Panc1 (cell line): ENCODE data around the gene VWA8. TPM values are rescaled to one million over a fixed set of nuclear protein-coding genes. Genes with fewer than 3 reads are reported as not detected.

Source experiments
- ATAC-seq: fragments of 200-7000 bp; cut with Tn5 transposase; 2 replicates; pipeline ENCODE4 v1.9.1; 2020; ENCODE audit warnings: mild to moderate bottlenecking, moderate library complexity
- BruUV-seq: library from RNA; stranded (reverse); fragments of 400-500 nt; replicated peaks from 2 replicates; lab custom pipeline; 2021; lab: Mats Ljungman, UMichigan
- CTCF ChIA-PET: fragments of 300-600 bp; sonication (Branson Sonifier 250); formaldehyde crosslinking; loops from one replicate; lab custom pipeline; 2022; ENCODE audit warnings: antibody characterized with exemption; lab: Charles Lee
- POLR2A ChIA-PET: fragments of 300-600 bp; sonication (Branson Sonifier 250); formaldehyde crosslinking; loops from one replicate; lab custom pipeline; 2022; ENCODE audit warnings: antibody characterized with exemption; lab: Charles Lee
- DNase-seq: peaks from one replicate; pipeline ENCODE4 v3.0.0-alpha.2; 2010; ENCODE audit warnings: low read depth, low spot score
- H3K27ac ChIP-seq: 2 replicates; pipeline ENCODE4 v1.5.1; 2011; ENCODE audit warnings: mild to moderate bottlenecking, low read length, inconsistent platforms
- H3K27me3 ChIP-seq: fragments of 200-500 bp; sonication (Bioruptor generic); 2 replicates; pipeline ENCODE4 v1.6.0; 2014; ENCODE audit warnings: low read length, inconsistent platforms; ENCODE audit not compliant: control insufficient read depth, insufficient read depth
- H3K36me3 ChIP-seq: fragments of 200-500 bp; sonication (Bioruptor generic); 2 replicates; pipeline ENCODE4 v1.5.1; 2014; ENCODE audit warnings: inconsistent platforms, mild to moderate bottlenecking, low read length, moderate library complexity; ENCODE audit not compliant: control insufficient read depth, insufficient read depth
- H3K4me1 ChIP-seq: 2 replicates; pipeline ENCODE4 v1.5.1; 2011; ENCODE audit warnings: inconsistent platforms, mild to moderate bottlenecking, low read length, moderate library complexity; ENCODE audit not compliant: control insufficient read depth, insufficient read depth
- H3K4me3 ChIP-seq, 2 experiments: 2 replicates each; pipeline ENCODE4 v1.5.1; 2011 to 2012; ENCODE audit warnings: low read depth in 2 of 2, low read length in 2 of 2, mild to moderate bottlenecking in 2 of 2, inconsistent platforms in 1 of 2, moderate library complexity in 1 of 2
- H3K9me3 ChIP-seq: fragments of 200-500 bp; sonication (Bioruptor generic); 2 replicates; pipeline ENCODE4 v1.5.1; 2014; ENCODE audit warnings: low read depth, mild to moderate bottlenecking, inconsistent platforms, low read length, moderate library complexity; ENCODE audit not compliant: control insufficient read depth, insufficient read depth
- POLR2AphosphoS5 ChIP-seq: IDR thresholded peaks from 2 replicates; pipeline ENCODE4 v1.6.1; 2012; ENCODE audit warnings: mild to moderate bottlenecking, low read depth, low read length, moderate library complexity
- REST ChIP-seq, 2 experiments: IDR thresholded peaks; 2 replicates each; pipeline ENCODE4 v1.6.1; 2011 to 2012; ENCODE audit warnings: low read depth in 2 of 2, control low read depth in 1 of 2, low read length in 1 of 2, mild to moderate bottlenecking in 1 of 2, moderate library complexity in 1 of 2; ENCODE audit not compliant: insufficient read depth in 1 of 2
- SIN3A ChIP-seq: IDR thresholded peaks from 2 replicates; pipeline ENCODE4 v1.6.1; 2012; ENCODE audit warnings: low read depth, mild to moderate bottlenecking, low read length, moderate library complexity, borderline replicate concordance; ENCODE audit not compliant: insufficient read depth
- TCF7L2 ChIP-seq: IDR thresholded peaks from 2 replicates; pipeline ENCODE4 v1.6.1; 2011; ENCODE audit warnings: mild to moderate bottlenecking, low read depth, low read length, inconsistent platforms
- in situ Hi-C: cut with HindIII; loops from 2 replicates; pipeline ENCODE4 v1.10.0; 2016; ENCODE audit warnings: low sequenced_read_pairs, low pct_unique_long_range_greater_than_20kb
- intact Hi-C: fragments of 100-400 bp; cut with micrococcal nuclease; formaldehyde crosslinking; loops from one replicate; pipeline ENCODE4 v1.10.0; 2022; ENCODE audit not compliant: unreplicated experiment
- total RNA-seq: library from RNA; stranded (reverse); gene quantifications from one replicate; pipeline ENCODE4 v1.2.1, GENCODE V29; 2021; ENCODE audit not compliant: unreplicated experiment
- TF ChIP-seq, protein P1 (sequence below): fragments of 450-650 bp; IDR thresholded peaks from 2 replicates; pipeline ENCODE4 v1.5.1; 2017; ENCODE audit warnings: mild to moderate bottlenecking

The VWA8 gene
- total RNA-seq, 1 experiment from 2014 or later: 11.2 TPM

- POLR2A ChIA-PET: no interaction called here
- Histone ChIP-seq H3K4me3 (no peak overlapping the region), H3K4me1 (no peaks in the 10 kb centered on the region), H3K27ac (no peak overlapping the region), H3K27me3 (no peaks in the 10 kb centered on the region), H3K9me3 (no peaks in the 10 kb centered on the region), H3K36me3 (peaks cover 3% of the 10 kb centered on the region)
- CTCF ChIA-PET: no interaction called here
- in situ Hi-C loops: no loop called here
- intact Hi-C loops: no loop called here
- ATAC-seq (no peak), DNase-seq (no peak)
- TF ChIP-seq TCF7L2 (no peak), REST (IDR thresholded peaks at IDR 0.05; ENCODE audit: insufficient read depth in 1 of 2, low read depth in 2 of 2, low read length in 1 of 2) (no peak), POLR2AphosphoS5 (no peak), SIN3A (no peak)
- TF ChIP-seq, protein P1, sequence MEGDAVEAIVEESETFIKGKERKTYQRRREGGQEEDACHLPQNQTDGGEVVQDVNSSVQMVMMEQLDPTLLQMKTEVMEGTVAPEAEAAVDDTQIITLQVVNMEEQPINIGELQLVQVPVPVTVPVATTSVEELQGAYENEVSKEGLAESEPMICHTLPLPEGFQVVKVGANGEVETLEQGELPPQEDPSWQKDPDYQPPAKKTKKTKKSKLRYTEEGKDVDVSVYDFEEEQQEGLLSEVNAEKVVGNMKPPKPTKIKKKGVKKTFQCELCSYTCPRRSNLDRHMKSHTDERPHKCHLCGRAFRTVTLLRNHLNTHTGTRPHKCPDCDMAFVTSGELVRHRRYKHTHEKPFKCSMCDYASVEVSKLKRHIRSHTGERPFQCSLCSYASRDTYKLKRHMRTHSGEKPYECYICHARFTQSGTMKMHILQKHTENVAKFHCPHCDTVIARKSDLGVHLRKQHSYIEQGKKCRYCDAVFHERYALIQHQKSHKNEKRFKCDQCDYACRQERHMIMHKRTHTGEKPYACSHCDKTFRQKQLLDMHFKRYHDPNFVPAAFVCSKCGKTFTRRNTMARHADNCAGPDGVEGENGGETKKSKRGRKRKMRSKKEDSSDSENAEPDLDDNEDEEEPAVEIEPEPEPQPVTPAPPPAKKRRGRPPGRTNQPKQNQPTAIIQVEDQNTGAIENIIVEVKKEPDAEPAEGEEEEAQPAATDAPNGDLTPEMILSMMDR: no peak
- BruUV-seq: no TSS peak
Measured at GRCh38 chr13:41812237-41812636, 148.7 kb downstream of the VWA8 start.

- BruUV-seq: no TSS peak
Measured at GRCh38 chr13:41811588-41812021, 149.3 kb downstream of the VWA8 start.

More at GRCh38 chr13:41811588-41812021, 149.3 kb downstream of the VWA8 start:
- Histone ChIP-seq H3K4me1 (no peaks in the 10 kb centered on the region), H3K27me3 (no peaks in the 10 kb centered on the region), H3K36me3 (peaks cover 3% of the 10 kb centered on the region), H3K27ac (no peak overlapping the region), H3K9me3 (no peaks in the 10 kb centered on the region), H3K4me3 (no peak overlapping the region)
- ChIA-PET POLR2A (no interaction called here), CTCF (no interaction called here)
- in situ Hi-C loops: no loop called here
- ATAC-seq (no peak), DNase-seq (no peak)
- intact Hi-C loops: no loop called here
- no peak for TF ChIP-seq REST (IDR thresholded peaks at IDR 0.05; ENCODE audit: insufficient read depth in 1 of 2, low read depth in 2 of 2, low read length in 1 of 2)
- TF ChIP-seq, protein P1: no peak
- TF ChIP-seq SIN3A: no peak
- no peak for TF ChIP-seq POLR2AphosphoS5
- TF ChIP-seq TCF7L2: no peak
